NB4 (cell line): ENCODE results near the gene ADGRF3.

ENCODE experiments used
- MAX ChIP-seq: IDR thresholded peaks from 2 replicates; pipeline ENCODE4 v1.6.1; 2011; ENCODE audit warnings: low read depth, low read length
- POLR2A ChIP-seq: IDR thresholded peaks from 2 replicates; pipeline ENCODE4 v1.6.1; 2011; ENCODE audit warnings: mild to moderate bottlenecking; ENCODE audit not compliant: insufficient read length; ENCODE audit errors: extremely low read depth
- TF ChIP-seq, protein P1 (sequence below): IDR thresholded peaks from one replicate; pipeline ENCODE4 v1.5.1; 2012; ENCODE audit warnings: low read depth, low read length

DNA sequence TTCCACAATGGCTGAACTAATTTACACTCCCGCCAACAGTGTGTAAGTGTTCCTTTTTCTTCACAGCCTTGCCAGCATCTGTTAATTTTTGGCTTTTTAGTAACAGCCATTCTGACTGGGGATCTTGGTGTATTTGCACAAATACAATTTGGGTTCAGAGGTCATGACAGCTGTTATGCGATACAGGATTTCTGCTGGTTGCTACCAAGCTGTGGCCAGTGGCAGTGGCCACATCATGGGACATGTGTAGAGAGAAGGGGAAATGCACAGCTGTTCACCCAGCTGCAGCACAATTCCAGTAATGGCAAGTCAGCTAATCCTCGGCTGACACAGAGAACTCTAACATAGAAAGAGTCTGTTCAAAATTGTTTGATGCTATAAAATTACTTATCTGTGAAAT, 21.7 kb downstream of the ADGRF3 start:
- TF ChIP-seq, protein P1, sequence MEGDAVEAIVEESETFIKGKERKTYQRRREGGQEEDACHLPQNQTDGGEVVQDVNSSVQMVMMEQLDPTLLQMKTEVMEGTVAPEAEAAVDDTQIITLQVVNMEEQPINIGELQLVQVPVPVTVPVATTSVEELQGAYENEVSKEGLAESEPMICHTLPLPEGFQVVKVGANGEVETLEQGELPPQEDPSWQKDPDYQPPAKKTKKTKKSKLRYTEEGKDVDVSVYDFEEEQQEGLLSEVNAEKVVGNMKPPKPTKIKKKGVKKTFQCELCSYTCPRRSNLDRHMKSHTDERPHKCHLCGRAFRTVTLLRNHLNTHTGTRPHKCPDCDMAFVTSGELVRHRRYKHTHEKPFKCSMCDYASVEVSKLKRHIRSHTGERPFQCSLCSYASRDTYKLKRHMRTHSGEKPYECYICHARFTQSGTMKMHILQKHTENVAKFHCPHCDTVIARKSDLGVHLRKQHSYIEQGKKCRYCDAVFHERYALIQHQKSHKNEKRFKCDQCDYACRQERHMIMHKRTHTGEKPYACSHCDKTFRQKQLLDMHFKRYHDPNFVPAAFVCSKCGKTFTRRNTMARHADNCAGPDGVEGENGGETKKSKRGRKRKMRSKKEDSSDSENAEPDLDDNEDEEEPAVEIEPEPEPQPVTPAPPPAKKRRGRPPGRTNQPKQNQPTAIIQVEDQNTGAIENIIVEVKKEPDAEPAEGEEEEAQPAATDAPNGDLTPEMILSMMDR, result no peak
- TF ChIP-seq POLR2A (no peak), MAX (no peak)
